Hindlimb muscle (tissue), 1 donor: ENCODE results near the gene C1orf141. TPM values are rescaled to one million over a fixed set of nuclear protein-coding genes. Genes with fewer than 3 reads are reported as not detected.
A peak's percentile ranks its signal among the peaks of the same experiment; 100 is the strongest.
"Not testable (repeated sequence)": the region's sequence is repeated elsewhere in the genome, so short reads cannot be mapped to it uniquely, and the experiment has no call there.

ENCODE experiments used
- DNase-seq: peaks from one replicate; pipeline ENCODE4 v3.0.0-alpha.2; 2013
- polyA plus RNA-seq: library from polyadenylated mRNA; unstranded; fragments of 120-200 nt; gene quantifications from one replicate; pipeline ENCODE4 v1.2.1, GENCODE V29; 2013; ENCODE audit not compliant: insufficient read length

The C1orf141 gene
- not detected for polyA plus RNA-seq

- peak; percentile 23 for DNase-seq
Measured at GRCh38 chr1:67134695-67135094, at the start of gene C1orf141. C1orf141 (minus strand) TSS chr1:67134970; CDS start chr1:67127240, 7,730 bp downstream.

GRCh38 chr1:67175530-67176087 is 40.8 kb upstream of the C1orf141 start:
- no peak for DNase-seq

- no peak for DNase-seq
Measured at GRCh38 chr1:67174716-67175284, 40.0 kb upstream of the C1orf141 start.

- DNase-seq = no peak
Measured at GRCh38 chr1:67173988-67174387, 39.2 kb upstream of the C1orf141 start.

GRCh38 chr1:67171978-67172377 is 37.2 kb upstream of the C1orf141 start:
- no peak for DNase-seq

- DNase-seq = no peak
Measured at GRCh38 chr1:67171574-67171955, 36.8 kb upstream of the C1orf141 start.

GRCh38 chr1:67170751-67171573 is 36.2 kb upstream of the C1orf141 start:
- no peak for DNase-seq

- DNase-seq = no peak
Measured at GRCh38 chr1:67169932-67170331, 35.2 kb upstream of the C1orf141 start.

- no peak for DNase-seq
Measured at GRCh38 chr1:67169496-67169895, 34.7 kb upstream of the C1orf141 start.

GRCh38 chr1:67166196-67166595 is 31.4 kb upstream of the C1orf141 start, which contains the start of gene IL23R:
IL23R (plus strand) TSS chr1:67166454; CDS start chr1:67168121, 1,667 bp downstream.
- DNase-seq = no peak

GRCh38 chr1:67165468-67166041 is 30.8 kb upstream of the C1orf141 start:
- DNase-seq = no peak

- no peak for DNase-seq
Measured at GRCh38 chr1:67162954-67163353, 28.2 kb upstream of the C1orf141 start.

GRCh38 chr1:67159233-67159632 is 24.5 kb upstream of the C1orf141 start:
- DNase-seq = no peak

GRCh38 chr1:67158401-67158800 is 23.6 kb upstream of the C1orf141 start:
- DNase-seq = no peak

GRCh38 chr1:67150931-67151330 is 16.2 kb upstream of the C1orf141 start:
- DNase-seq = no peak

GRCh38 chr1:67149179-67149770 is 14.5 kb upstream of the C1orf141 start:
- peak; percentile 61 for DNase-seq

- no peak for DNase-seq
Measured at GRCh38 chr1:67148516-67149178, 13.9 kb upstream of the C1orf141 start.

GRCh38 chr1:67147973-67148372 is 13.2 kb upstream of the C1orf141 start:
- DNase-seq = not testable (repeated sequence)

GRCh38 chr1:67146539-67146938 is 11.8 kb upstream of the C1orf141 start:
- DNase-seq = no peak

GRCh38 chr1:67146101-67146500 is 11.3 kb upstream of the C1orf141 start:
- no peak for DNase-seq

GRCh38 chr1:67144696-67145095 is 9.9 kb upstream of the C1orf141 start:
- DNase-seq = no peak

- DNase-seq = no peak
Measured at GRCh38 chr1:67143966-67144365, 9.2 kb upstream of the C1orf141 start.
